Smooth muscle cell (in vitro differentiated cells): ENCODE results near the gene GFY. TPM values are rescaled to one million over a fixed set of nuclear protein-coding genes. Genes with fewer than 3 reads are reported as not detected.

ENCODE experiments used
- DNase-seq: peaks from one replicate; lab custom pipeline; 2025; ENCODE audit not compliant: unreplicated experiment; lab: John Stamatoyannopoulos, UW
- H2AFZ ChIP-seq: fragments of 200-600 bp; sonication (generic); 2 replicates; pipeline ENCODE4 v1.6.0; 2016; ENCODE audit warnings: antibody characterized with exemption, low read depth, mild to moderate bottlenecking
- H3F3A ChIP-seq: fragments of 200-600 bp; sonication (generic); 2 replicates; pipeline ENCODE4 v1.6.0; 2017; ENCODE audit warnings: antibody characterized with exemption, low read depth
- H3K27ac ChIP-seq: fragments of 200-600 bp; sonication (generic); 2 replicates; pipeline ENCODE4 v1.5.1; 2016; ENCODE audit warnings: low read depth, mild to moderate bottlenecking
- H3K27me3 ChIP-seq: fragments of 200-600 bp; sonication (generic); 2 replicates; pipeline ENCODE4 v1.6.1; 2016; ENCODE audit warnings: low read depth, mild to moderate bottlenecking
- H3K36me3 ChIP-seq: fragments of 200-600 bp; sonication (generic); 2 replicates; pipeline ENCODE4 v1.5.1; 2016; ENCODE audit warnings: low read depth
- H3K4me1 ChIP-seq: fragments of 200-600 bp; sonication (generic); 2 replicates; pipeline ENCODE4 v1.5.1; 2016; ENCODE audit warnings: low read depth
- H3K4me2 ChIP-seq: fragments of 200-600 bp; sonication (generic); 2 replicates; pipeline ENCODE4 v1.6.0; 2016; ENCODE audit warnings: mild to moderate bottlenecking
- H3K4me3 ChIP-seq: fragments of 200-600 bp; sonication (generic); 2 replicates; pipeline ENCODE4 v1.5.1; 2016; ENCODE audit warnings: mild to moderate bottlenecking
- H3K79me2 ChIP-seq: fragments of 200-600 bp; sonication (generic); 2 replicates; pipeline ENCODE4 v1.6.0; 2016; ENCODE audit warnings: low read depth, mild to moderate bottlenecking
- H3K9ac ChIP-seq: fragments of 200-600 bp; sonication (generic); 2 replicates; pipeline ENCODE4 v1.6.0; 2016; ENCODE audit warnings: low read depth
- H3K9me3 ChIP-seq: fragments of 200-600 bp; sonication (generic); replicated peaks from 2 replicates; pipeline ENCODE4 v1.5.1; 2016; ENCODE audit warnings: low read depth
- H4K20me1 ChIP-seq: fragments of 200-600 bp; sonication (generic); 2 replicates; pipeline ENCODE4 v1.6.0; 2016; ENCODE audit warnings: low read depth
- CTCF ChIP-seq: fragments of 200-600 bp; sonication (generic); IDR thresholded peaks from 2 replicates; pipeline ENCODE4 v1.5.1; 2017; ENCODE audit warnings: borderline replicate concordance, mild to moderate bottlenecking, antibody characterized with exemption; ENCODE audit not compliant: insufficient read depth, poor library complexity, severe bottlenecking
- WGBS: methylation state at CpG from one replicate; pipeline ENCODE4 v1.1.7; 2016; ENCODE audit warnings: low lambda C conversion rate; 5-methylcytosine and 5-hydroxymethylcytosine counted together
- polyA plus RNA-seq: library from polyadenylated mRNA; unstranded; fragments of >200 nt; fragmentation: Nextera tagmentation; extraction: Ambion mirVana; gene quantifications from 2 replicates; pipeline ENCODE4 v1.2.1, GENCODE V29; 2016
- total RNA-seq: library from RNA; depleted of rRNA; stranded (reverse); fragments of >200 nt; gene quantifications from 2 replicates; pipeline ENCODE4 v1.2.3, GENCODE V29; 2014

GFY gene
- total and polyA plus RNA-seq, 2 experiments from 2014 or later = not detected

DNA sequence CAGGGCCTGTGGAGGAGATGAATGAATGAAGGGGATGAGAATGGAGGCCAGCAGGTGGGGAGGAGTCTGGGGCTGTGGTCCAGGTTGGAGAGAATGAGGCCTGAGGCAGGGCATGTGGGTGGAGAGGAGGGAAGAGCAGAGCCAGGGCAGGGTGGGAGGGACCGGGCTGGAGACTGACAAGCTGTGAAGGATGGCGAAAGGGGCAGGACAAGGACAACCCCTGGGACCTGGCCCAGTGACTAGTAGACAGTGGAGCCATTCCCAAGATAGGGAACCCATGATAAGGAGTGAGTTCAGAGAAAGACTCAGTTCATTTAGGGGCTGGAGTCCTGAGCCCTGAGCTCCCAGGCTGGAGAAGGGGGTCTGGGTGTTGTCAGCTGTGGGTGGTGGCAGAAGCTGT is 5.0 kb upstream of the GFY start:
- Histone ChIP-seq H3K9me3 (no peaks in the 10 kb centered on the region), H3K4me3 (no peak overlapping the region), H3K4me1 (peaks cover 13% of the 10 kb centered on the region), H3K27ac (no peak overlapping the region), H2AFZ (no peak overlapping the region), H3K4me2 (no peak overlapping the region), H3K36me3 (no peaks in the 10 kb centered on the region), H4K20me1 (no peaks in the 10 kb centered on the region), H3F3A (peaks cover 3% of the 10 kb centered on the region), H3K27me3 (peaks cover 76% of the 10 kb centered on the region), H3K79me2 (no peaks in the 10 kb centered on the region), H3K9ac (no peak overlapping the region)
- no peak for DNase-seq
- no peak for TF ChIP-seq CTCF
- 50% methylated on average over 1 of the region's 2 CpGs for WGBS

DNA sequence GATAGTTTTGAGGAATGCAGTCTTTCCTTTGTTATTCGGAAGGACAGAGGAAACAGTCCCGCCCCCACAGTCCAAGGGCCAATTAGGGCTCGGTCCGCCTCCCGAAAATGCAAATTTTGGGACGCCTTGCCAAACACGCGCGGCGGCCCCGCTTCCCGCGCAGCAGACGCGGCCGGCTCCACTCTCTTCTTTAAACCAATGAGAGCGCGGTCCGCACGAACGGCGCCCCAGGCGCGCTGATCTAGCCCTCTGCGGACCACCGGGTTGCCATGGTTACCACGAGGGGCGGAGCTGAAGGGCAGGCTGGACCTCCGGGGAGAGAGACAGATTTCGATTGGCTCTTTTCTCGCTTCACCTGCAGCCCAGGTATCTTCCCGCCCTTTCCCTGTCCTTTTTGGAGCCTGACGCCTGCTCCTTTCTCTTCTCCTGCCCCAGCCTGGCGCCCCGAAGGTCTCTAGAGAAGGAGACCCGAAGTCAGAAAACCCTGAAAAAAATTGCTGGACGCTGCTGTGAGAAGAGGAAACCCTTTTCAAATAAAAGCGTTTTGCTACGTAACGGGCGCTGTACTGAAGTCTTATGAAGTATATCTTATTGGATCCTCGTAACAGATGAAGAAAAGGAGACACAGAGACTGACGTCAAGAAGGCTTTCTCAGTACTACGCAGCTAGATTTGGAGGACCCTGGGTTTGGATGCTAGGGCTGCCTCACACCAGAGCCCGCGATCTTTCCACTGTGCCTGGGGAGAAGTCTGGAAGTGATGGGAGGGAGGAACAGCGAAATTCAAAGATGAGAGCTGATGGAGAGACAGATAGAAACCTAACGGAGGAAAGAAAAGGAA is 3.9 kb upstream of the GFY start:
- no peak for DNase-seq
- 18% methylated on average over 48 of the region's 48 CpGs for WGBS

DNA sequence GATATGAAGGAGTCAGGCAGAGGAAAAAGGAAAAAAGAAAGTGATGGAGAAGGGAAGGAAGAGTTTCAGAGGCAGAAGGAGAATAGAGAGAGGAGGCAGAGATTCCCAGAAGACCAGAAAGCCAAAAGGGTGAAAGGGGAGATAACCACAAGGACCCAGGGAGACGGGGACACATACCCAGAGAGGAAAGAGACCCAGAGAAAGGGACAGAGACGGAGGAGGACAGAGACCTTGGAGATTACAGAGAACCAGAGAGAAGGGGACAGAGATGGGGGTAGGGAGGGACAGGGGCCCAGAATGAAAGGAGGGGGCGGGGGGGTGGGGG is 3.3 kb upstream of the GFY start:
- H3K36me3 ChIP-seq = no peaks in the 10 kb centered on the region
- no peak overlapping the region for H3K9ac ChIP-seq
- no peak overlapping the region for H3K27ac ChIP-seq

More for the DNA sequence above, 3.9 kb upstream of the GFY start:
- H3K4me1 ChIP-seq = peaks cover 13% of the 10 kb centered on the region
- peaks cover 3% of the 10 kb centered on the region for H3F3A ChIP-seq
- H3K79me2 ChIP-seq = no peaks in the 10 kb centered on the region
- TF ChIP-seq CTCF = no peak
- H3K9ac ChIP-seq = no peak overlapping the region
- H3K4me3 ChIP-seq = peak overlapping the region; percentile 30
- H3K36me3 ChIP-seq = no peaks in the 10 kb centered on the region
- no peak overlapping the region for H2AFZ ChIP-seq
- H3K27ac ChIP-seq = no peak overlapping the region
- no peaks in the 10 kb centered on the region for H4K20me1 ChIP-seq
- no peaks in the 10 kb centered on the region for H3K9me3 ChIP-seq
- peaks cover 86% of the 10 kb centered on the region for H3K27me3 ChIP-seq
- peak overlapping the region; percentile 71 for H3K4me2 ChIP-seq

More for the DNA sequence above, 3.3 kb upstream of the GFY start:
- Histone ChIP-seq H3K4me1 (peaks cover 13% of the 10 kb centered on the region), H3K4me3 (no peak overlapping the region), H3K4me2 (no peak overlapping the region), H4K20me1 (no peaks in the 10 kb centered on the region), H3K79me2 (no peaks in the 10 kb centered on the region), H3K9me3 (no peaks in the 10 kb centered on the region), H3K27me3 (peaks cover 92% of the 10 kb centered on the region), H2AFZ (no peak overlapping the region), H3F3A (peaks cover 3% of the 10 kb centered on the region)
- no peak for TF ChIP-seq CTCF
- no peak for DNase-seq
- 57% methylated on average over 3 of the region's 3 CpGs for WGBS
